HS-5 (cell line): ENCODE results near the gene FSTL3.
"Not testable (repeated sequence)": the region's sequence is repeated elsewhere in the genome, so short reads cannot be mapped to it uniquely, and the experiment has no call there.

Experiments used
- DNase-seq: peaks from one replicate; pipeline ENCODE4 v3.0.0-alpha.2; 2012; ENCODE audit warnings: low read depth

Gene FSTL3

GRCh38 chr19:661427-662196 lies 14.6 kb upstream of the FSTL3 start:
- no peak for DNase-seq

- DNase-seq, result no peak
Observed at GRCh38 chr19:662207-662961, 13.8 kb upstream of the FSTL3 start.

- peak; percentile 37 for DNase-seq
Observed at GRCh38 chr19:662962-663681, 13.1 kb upstream of the FSTL3 start, which contains the start of gene RNF126. RNF126 (minus strand) TSS chr19:663214; CDS start chr19:663121, 93 bp downstream.

- no peak for DNase-seq
Observed at GRCh38 chr19:663682-664117, 12.5 kb upstream of the FSTL3 start.

- DNase-seq, result no peak
Observed at GRCh38 chr19:664913-665443, 11.2 kb upstream of the FSTL3 start.

GRCh38 chr19:666985-667573 lies 9.1 kb upstream of the FSTL3 start:
- DNase-seq, result not testable (repeated sequence)

GRCh38 chr19:668675-669434 lies 7.3 kb upstream of the FSTL3 start:
- not testable (repeated sequence) for DNase-seq

GRCh38 chr19:670609-671075 lies 5.5 kb upstream of the FSTL3 start:
- DNase-seq, result no peak

- no peak for DNase-seq
Observed at GRCh38 chr19:674282-675151, 1.7 kb upstream of the FSTL3 start.

GRCh38 chr19:676007-676338 lies 219 bp upstream of the FSTL3 start:
- no peak for DNase-seq

GRCh38 chr19:677201-677600 lies 1.0 kb downstream of the FSTL3 start:
- no peak for DNase-seq

- DNase-seq, result no peak
Observed at GRCh38 chr19:677601-678436, 1.6 kb downstream of the FSTL3 start.

- no peak for DNase-seq
Observed at GRCh38 chr19:678791-679388, 2.7 kb downstream of the FSTL3 start.

- no peak for DNase-seq
Observed at GRCh38 chr19:679418-680286, 3.5 kb downstream of the FSTL3 start.

GRCh38 chr19:680287-681028 lies 4.3 kb downstream of the FSTL3 start:
- peak; percentile 77 for DNase-seq

GRCh38 chr19:681029-682019 lies 5.1 kb downstream of the FSTL3 start:
- no peak for DNase-seq
